ENCODE results near the gene OR2V2.
"Not testable (repeated sequence)": the region's sequence is repeated elsewhere in the genome, so short reads cannot be mapped to it uniquely, and the experiment has no call there.

The OR2V2 gene

DNA sequence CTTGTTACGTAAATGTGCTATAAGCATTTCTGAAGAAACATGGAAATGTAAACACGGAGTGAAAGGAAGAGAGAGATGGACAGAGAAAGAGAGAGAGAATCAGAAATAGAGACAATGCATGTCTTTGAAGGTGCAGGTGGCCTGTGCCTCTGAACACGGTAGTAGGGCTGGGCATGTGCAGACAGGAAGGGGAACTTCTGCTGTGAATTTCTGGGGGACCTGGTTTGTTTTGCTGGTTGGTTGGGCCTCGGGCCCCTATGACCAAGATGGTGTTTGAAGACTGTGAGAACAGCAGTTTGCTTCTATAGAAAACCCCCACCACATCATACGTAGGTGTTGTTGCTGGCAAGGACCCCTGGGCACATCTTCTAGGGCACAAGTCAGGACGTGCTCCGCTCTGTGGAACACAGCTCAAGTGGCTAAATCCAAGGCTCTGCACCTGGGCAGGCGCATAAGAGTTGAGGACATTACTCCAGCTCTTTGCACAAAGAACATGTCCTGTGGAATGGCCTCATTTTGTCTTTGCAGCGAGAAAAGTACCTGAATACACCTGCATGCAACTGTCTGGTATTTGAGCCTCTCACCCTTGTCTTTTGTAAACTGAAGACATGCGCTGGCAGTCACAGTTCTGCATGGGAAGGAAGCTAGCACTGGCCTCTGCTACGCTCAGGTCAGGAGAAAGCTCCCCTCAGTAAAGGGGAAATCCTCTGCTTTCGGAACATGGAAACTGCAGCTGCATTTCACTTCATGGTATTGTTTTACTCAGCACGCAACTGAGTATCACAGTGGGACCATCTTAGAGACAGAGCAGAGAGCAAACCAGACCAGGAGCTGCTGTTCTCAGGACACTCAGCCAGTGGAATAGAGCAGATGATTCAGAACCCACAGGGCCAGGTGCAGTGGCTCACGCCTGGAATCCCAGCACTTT lies 2.7 kb downstream of the OR2V2 start:
- Histone ChIP-seq H3K4me3 (ENCODE audit: low read length) (no peak overlapping the region), H3K4me1 (ENCODE audit: insufficient read depth, low read length) (no peaks in the 10 kb centered on the region), H3K9me3 (ENCODE audit: insufficient read depth, low read depth, low read length) (peaks cover 17% of the 10 kb centered on the region), H3K27me3 (ENCODE audit: insufficient read depth, low read length) (no peaks in the 10 kb centered on the region; the same call in 1 of the 2 replicates), H3K36me3 (ENCODE audit: insufficient read depth, low read length) (no peaks in the 10 kb centered on the region), H3K9ac (ENCODE audit: low read depth, low read length) (no peak overlapping the region), H3K27ac (ENCODE audit: low read depth, low read length) (no peak overlapping the region)
- 81% methylated on average over 13 of the region's 14 CpGs for WGBS

DNA sequence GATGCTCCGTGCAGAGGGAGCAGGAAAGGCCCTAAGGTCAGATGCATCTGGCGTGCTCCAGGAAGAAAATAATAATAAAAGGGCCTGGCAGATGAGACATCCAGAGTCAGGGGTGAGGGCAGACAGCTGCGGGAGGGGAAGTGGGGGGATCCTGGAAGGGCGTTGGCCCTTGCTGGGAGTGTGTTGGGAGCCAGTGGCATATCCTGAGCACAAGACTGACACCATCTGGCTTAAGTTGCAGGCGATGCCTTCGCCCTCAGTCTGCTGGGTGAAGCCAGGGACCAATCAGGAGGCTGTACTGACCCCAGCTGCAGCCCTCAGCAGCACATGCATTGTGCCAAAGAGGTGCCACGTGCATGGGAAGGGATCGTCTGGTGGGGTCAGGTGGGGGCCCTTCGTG lies 3.8 kb downstream of the OR2V2 start:
- Histone ChIP-seq H3K9me3 (ENCODE audit: insufficient read depth, low read depth, low read length) (0 out of 2 replicates have a peak, but pooled peaks cover 7% of the 10 kb centered on the region), H3K4me3 (ENCODE audit: low read length) (no peak overlapping the region), H3K4me1 (ENCODE audit: insufficient read depth, low read length) (no peaks in the 10 kb centered on the region), H3K27ac (ENCODE audit: low read depth, low read length) (no peak overlapping the region), H3K9ac (ENCODE audit: low read depth, low read length) (no peak overlapping the region), H3K27me3 (ENCODE audit: insufficient read depth, low read length) (no peaks in the 10 kb centered on the region; the same call in 1 of the 2 replicates), H3K36me3 (ENCODE audit: insufficient read depth, low read length) (no peaks in the 10 kb centered on the region)
- WGBS: 58% methylated on average over 9 of the region's 9 CpGs

DNA sequence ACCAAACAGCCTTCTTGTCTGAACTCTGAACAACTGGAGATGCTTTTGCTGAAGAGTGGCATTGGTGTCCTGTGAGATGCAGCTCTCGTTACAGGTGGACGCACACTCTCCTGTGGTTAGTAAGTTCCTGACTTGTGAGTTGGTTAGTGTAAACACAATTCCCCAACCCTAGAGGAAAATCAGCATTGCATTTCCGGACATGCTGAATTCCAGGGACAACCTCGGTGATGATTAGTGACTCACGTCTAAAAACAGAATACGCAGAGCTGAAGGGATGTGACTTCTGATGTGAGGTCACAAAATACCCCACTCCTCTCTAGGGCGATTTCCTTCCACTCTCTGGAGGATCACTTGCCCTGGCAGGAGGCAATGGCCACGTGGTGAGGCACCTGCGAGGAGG lies 5.0 kb downstream of the OR2V2 start:
- WGBS: 68% methylated on average over 9 of the region's 9 CpGs
- Histone ChIP-seq H3K27ac (ENCODE audit: low read depth, low read length) (no peak overlapping the region), H3K9ac (ENCODE audit: low read depth, low read length) (no peak overlapping the region), H3K36me3 (ENCODE audit: insufficient read depth, low read length) (no peaks in the 10 kb centered on the region), H3K9me3 (ENCODE audit: insufficient read depth, low read depth, low read length) (0 out of 2 replicates have a peak, but pooled peaks cover 7% of the 10 kb centered on the region), H3K4me1 (ENCODE audit: insufficient read depth, low read length) (no peaks in the 10 kb centered on the region), H3K4me3 (ENCODE audit: low read length) (no peak overlapping the region), H3K27me3 (ENCODE audit: insufficient read depth, low read length) (peaks cover 5% of the 10 kb centered on the region; the same call in 1 of the 2 replicates)

- 82% methylated on average over 5 of the region's 5 CpGs for WGBS
- no peak overlapping the region for H3K4me3 ChIP-seq (ENCODE audit: low read length)
Measured at GRCh38 chr5:181153814-181154213, 6.4 kb downstream of the OR2V2 start.

DNA sequence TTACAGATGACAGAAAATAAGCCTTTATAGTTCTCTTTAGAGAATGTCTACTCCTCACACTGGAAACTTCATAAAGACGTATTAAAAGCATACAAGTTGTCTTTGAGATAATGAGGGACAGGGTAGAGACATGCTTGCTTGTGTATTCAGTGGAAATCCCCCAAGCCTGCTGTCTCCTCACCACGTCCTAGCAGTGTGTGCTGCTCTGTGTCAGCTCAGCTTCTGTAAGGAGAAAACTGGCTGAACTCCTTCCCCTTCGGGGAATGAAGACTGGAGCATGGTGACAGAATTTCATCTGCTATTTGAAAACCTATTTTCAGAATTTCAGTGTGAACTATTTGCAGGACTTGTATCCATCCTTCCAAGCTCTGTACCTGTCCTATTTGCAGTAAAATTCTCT lies 9.4 kb downstream of the OR2V2 start:
- WGBS: 54% methylated on average over 3 of the region's 3 CpGs
- no peak overlapping the region for H3K4me3 ChIP-seq (ENCODE audit: low read length)
- H3K36me3 ChIP-seq (ENCODE audit: insufficient read depth, low read length): no peaks in the 10 kb centered on the region
- H3K27ac ChIP-seq (ENCODE audit: low read depth, low read length): no peak overlapping the region
- H3K4me1 ChIP-seq (ENCODE audit: insufficient read depth, low read length): peaks cover 4% of the 10 kb centered on the region; the same call in 1 of the 2 replicates
- H3K9me3 ChIP-seq (ENCODE audit: insufficient read depth, low read depth, low read length): 0 out of 2 replicates have a peak, but pooled peaks cover 7% of the 10 kb centered on the region
- 0 out of 2 replicates have a peak, but pooled peaks cover 9% of the 10 kb centered on the region for H3K27me3 ChIP-seq (ENCODE audit: insufficient read depth, low read length)
- no peak overlapping the region for H3K9ac ChIP-seq (ENCODE audit: low read depth, low read length)

More at GRCh38 chr5:181153814-181154213, 6.4 kb downstream of the OR2V2 start:
- Histone ChIP-seq H3K9ac (ENCODE audit: low read depth, low read length) (no peak overlapping the region), H3K27me3 (ENCODE audit: insufficient read depth, low read length) (0 out of 2 replicates have a peak, but pooled peaks cover 5% of the 10 kb centered on the region), H3K27ac (ENCODE audit: low read depth, low read length) (no peak overlapping the region), H3K4me1 (ENCODE audit: insufficient read depth, low read length) (no peaks in the 10 kb centered on the region), H3K36me3 (ENCODE audit: insufficient read depth, low read length) (no peaks in the 10 kb centered on the region), H3K9me3 (ENCODE audit: insufficient read depth, low read depth, low read length) (0 out of 2 replicates have a peak, but pooled peaks cover 7% of the 10 kb centered on the region)

DNA sequence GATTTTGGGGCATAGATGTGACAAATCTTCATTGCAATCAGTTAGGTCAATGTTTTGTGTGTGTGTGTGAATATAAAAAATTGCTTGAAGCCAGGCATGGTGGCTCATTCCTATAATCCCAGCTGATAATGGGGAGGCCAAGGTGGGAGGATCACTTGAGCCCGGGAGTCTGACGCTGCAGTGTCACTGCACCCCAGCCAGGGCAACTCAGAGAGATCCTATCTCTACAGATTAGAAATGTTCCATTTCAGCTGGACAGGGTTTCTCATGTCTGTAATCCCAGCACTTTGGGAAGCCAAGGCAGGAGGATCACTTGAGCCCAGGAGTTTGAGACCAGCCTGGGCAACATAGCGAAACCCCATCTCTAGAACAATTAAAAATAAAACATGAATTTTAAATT lies 11.5 kb downstream of the OR2V2 start:
- no peak overlapping the region for H3K4me3 ChIP-seq (ENCODE audit: low read length)
- H3K9me3 ChIP-seq (ENCODE audit: insufficient read depth, low read depth, low read length): no peaks in the 10 kb centered on the region
- no peak overlapping the region for H3K9ac ChIP-seq (ENCODE audit: low read depth, low read length)
- no peak overlapping the region for H3K27ac ChIP-seq (ENCODE audit: low read depth, low read length)
- H3K27me3 ChIP-seq (ENCODE audit: insufficient read depth, low read length): peaks cover 14% of the 10 kb centered on the region; the same call in 1 of the 2 replicates
- H3K36me3 ChIP-seq (ENCODE audit: insufficient read depth, low read length): no peaks in the 10 kb centered on the region
- peaks cover 4% of the 10 kb centered on the region for H3K4me1 ChIP-seq (ENCODE audit: insufficient read depth, low read length)
- 94% methylated on average over 3 of the region's 3 CpGs for WGBS

DNA sequence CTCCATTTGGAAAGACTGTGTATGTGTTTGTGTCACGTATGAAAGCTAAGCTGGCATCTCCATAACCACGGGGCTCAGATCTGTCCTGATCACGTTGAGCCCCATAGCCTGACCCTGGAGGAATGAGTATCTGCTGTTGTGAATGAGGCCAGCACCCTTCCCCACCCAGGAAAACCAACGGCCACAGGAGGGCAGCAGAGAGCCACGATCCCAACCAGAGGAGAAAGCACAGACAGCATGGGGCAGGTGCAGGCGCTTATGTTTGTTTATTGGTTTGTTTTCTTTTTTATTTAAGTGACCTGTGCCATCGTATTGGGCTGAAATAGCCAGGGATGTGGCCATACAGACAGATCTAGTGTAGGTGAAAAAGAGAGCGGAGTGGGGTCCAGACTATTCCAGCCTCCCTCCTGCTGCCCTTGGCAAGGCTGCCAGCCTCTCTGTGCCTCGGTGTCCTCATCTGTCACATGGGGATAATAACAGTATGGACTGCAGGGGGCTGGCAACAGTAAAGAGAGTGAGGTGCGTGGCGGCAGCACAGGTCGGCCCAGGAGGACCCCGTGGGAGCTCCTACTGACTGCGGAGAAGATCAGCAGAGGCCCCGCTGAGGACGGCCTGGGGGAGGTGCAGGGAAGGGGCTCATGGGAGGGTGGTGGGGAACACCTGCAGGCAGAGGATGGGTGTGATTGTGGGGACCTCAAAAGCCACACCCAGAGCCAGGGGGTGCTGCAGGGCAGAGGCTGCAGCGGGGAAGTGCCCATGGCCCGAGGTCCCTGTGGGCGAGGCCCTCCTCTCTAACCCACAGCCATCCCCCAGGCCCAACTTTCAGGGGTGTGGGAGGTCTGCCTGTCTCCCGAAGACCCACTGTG lies 12.1 kb downstream of the OR2V2 start:
- Histone ChIP-seq H3K4me1 (ENCODE audit: insufficient read depth, low read length) (peaks cover 4% of the 10 kb centered on the region), H3K36me3 (ENCODE audit: insufficient read depth, low read length) (no peaks in the 10 kb centered on the region), H3K27me3 (ENCODE audit: insufficient read depth, low read length) (peaks cover 14% of the 10 kb centered on the region; the same call in 1 of the 2 replicates), H3K9me3 (ENCODE audit: insufficient read depth, low read depth, low read length) (no peaks in the 10 kb centered on the region), H3K27ac (ENCODE audit: low read depth, low read length) (peak overlapping the region; percentile 88; the same call in 1 of the 2 replicates), H3K9ac (ENCODE audit: low read depth, low read length) (no peak overlapping the region), H3K4me3 (ENCODE audit: low read length) (no peak overlapping the region)
- 56% methylated on average over 19 of the region's 20 CpGs for WGBS

GRCh38 chr5:181160152-181160754 lies 12.9 kb downstream of the OR2V2 start:
- Histone ChIP-seq H3K27ac (ENCODE audit: low read depth, low read length) (peak overlapping the region; percentile 88; the same call in 1 of the 2 replicates), H3K9ac (ENCODE audit: low read depth, low read length) (no peak overlapping the region; the same call in 1 of the 2 replicates), H3K4me3 (ENCODE audit: low read length) (peak overlapping the region; percentile 42), H3K4me1 (ENCODE audit: insufficient read depth, low read length) (peaks cover 4% of the 10 kb centered on the region), H3K9me3 (ENCODE audit: insufficient read depth, low read depth, low read length) (no peaks in the 10 kb centered on the region), H3K27me3 (ENCODE audit: insufficient read depth, low read length) (peaks cover 14% of the 10 kb centered on the region; the same call in 1 of the 2 replicates), H3K36me3 (ENCODE audit: insufficient read depth, low read length) (no peaks in the 10 kb centered on the region)
- WGBS: 73% methylated on average over 18 of the region's 21 CpGs

DNA sequence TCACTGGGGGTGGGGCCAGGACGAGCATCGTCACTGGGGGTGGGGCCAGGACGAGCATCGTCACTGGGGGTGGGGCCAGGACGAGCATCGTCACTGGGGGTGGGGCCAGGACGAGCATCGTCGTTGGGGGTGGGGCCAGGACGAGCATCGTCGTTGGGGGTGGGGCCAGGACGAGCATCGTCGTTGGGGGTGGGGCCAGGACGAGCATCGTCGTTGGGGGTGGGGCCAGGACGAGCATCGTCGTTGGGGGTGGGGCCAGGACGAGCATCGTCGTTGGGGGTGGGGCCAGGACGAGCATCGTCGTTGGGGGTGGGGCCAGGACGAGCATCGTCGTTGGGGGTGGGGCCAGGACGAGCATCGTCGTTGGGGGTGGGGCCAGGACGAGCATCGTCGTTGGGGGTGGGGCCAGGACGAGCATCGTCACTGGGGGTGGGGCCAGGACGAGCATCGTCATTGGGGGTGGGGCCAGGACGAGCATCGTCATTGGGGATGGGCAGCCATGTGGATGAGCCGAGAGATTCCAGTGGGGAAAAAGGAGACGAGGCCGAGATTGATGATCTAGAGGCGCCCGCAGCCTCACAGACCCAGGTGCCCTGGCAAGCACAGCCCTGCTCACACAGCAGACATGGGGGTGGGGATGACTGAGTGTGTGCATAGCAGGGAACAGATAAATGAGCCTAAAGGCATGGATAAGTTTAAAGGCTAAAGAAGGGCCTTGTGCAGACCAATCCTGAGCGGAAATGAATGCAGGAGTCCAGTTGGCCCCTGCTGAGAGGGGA lies 13.6 kb downstream of the OR2V2 start:
- H3K4me1 ChIP-seq (ENCODE audit: insufficient read depth, low read length); H3K36me3 ChIP-seq (ENCODE audit: insufficient read depth, low read length); H3K9ac ChIP-seq (ENCODE audit: low read depth, low read length); H3K9me3 ChIP-seq (ENCODE audit: insufficient read depth, low read depth, low read length): not testable (repeated sequence)
- Histone ChIP-seq H3K27me3 (ENCODE audit: insufficient read depth, low read length) (peaks cover 14% of the 10 kb centered on the region; the same call in 1 of the 2 replicates), H3K27ac (ENCODE audit: low read depth, low read length) (0 out of 2 replicates have a peak overlapping the region, but pooled peaks have one; percentile 28), H3K4me3 (ENCODE audit: low read length) (peak overlapping the region; percentile 45)
- 38% methylated on average over 16 of the region's 48 CpGs for WGBS

All from HUES64 (cell line).